Activated CD8-positive, alpha-beta memory T cell treated with anti-CD3 and anti-CD28 coated beads for 1 hour (primary cell): ENCODE data around the gene USP35.
"Not testable (repeated sequence)": the region's sequence is repeated elsewhere in the genome, so short reads cannot be mapped to it uniquely, and the experiment has no call there.

ENCODE experiments used
- DNase-seq, 2 donors: peaks; one replicate each; pipeline ENCODE4 v3.0.0-alpha.2; 2020; ENCODE audit warnings: low read depth in 1 of 2; ENCODE audit errors: extremely low read depth in 1 of 2

Gene USP35

DNA sequence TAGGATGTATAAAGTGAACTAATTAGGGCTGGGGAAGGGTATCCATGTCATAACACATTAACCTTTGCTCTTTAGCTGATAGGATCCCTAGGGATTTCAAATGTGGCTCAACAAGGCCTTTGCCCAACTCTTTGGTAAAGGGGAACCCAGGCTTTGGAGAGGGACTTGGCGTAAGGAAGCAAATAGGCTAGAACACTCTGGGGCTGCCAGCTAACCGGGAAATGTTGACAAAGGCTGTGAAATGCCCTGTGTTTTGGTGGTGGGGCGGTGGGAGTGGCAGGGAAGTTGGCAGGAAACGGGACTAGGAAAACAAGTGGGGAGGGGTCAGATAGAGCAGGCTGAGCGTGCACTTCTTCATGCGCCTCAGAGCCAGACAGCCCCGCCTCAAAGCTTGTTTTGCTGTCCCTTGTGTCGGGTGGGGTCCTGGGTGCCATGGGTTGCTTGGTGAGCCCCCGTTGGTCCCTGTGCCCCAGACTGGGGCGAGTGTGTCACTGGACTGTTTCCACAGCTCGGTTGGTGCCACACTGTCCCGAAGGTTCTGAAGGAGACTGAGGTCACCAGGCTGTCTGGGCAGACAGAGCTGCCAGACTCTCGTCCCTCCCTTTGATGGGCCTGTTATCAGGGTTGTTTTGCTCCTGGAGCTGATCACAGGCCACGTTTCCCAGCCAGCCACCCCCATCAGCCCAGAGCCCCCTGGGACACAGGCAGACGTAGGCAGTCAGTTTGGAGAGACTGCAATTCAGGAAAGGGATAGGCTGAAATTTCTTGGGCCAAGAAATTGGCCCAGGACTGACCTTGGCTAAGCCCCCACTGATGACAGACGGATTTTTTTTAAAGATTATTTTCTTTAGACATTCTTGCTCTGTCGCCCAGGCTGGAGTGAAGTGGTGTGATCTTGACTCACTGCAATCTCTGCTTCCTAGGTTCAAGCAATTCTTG lies 19.9 kb upstream of the USP35 start:
- DNase-seq = no peak

GRCh38 chr11:78170413-78170812 lies 18.3 kb upstream of the USP35 start:
- DNase-seq = no peak

GRCh38 chr11:78170874-78171549 lies 17.7 kb upstream of the USP35 start:
- no peak for DNase-seq

DNA sequence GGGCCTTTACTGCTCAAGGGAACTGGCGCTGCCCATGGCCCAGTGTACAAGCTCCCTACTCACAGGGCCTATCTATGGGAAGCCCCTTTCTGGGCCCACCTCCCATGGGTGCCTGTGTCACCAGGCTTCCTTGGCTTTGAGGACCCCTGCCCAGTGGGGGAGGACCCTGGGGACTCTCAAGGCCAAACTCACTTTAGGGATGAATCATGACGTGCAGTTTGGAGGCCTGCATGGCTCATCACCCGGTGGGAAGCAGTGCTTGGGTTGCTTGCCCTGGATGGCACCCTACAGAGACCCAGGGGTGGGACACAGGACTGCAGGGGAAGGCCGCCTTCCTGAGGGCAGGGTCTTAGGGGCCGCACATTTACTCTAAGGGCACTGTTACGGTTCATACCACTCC lies 16.8 kb upstream of the USP35 start:
- no peak for DNase-seq

DNA sequence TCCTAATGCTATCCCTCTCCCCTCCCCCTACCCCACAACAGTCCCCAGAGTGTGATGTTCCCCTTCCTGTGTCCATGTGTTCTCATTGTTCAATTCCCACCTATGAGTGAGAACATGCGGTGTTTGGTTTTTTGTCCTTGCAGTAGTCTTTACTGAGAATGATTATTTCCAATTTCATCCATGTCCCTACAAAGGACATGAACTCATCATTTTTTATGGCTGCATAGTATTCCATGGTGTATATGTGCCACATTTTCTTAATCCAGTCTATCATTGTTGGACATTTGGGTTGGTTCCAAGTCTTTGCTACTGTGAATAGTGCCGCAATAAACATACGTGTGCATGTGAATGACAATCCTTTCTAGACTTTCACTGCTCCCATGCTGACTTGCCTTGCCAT lies 12.9 kb upstream of the USP35 start:
- not testable (repeated sequence) for DNase-seq

DNA sequence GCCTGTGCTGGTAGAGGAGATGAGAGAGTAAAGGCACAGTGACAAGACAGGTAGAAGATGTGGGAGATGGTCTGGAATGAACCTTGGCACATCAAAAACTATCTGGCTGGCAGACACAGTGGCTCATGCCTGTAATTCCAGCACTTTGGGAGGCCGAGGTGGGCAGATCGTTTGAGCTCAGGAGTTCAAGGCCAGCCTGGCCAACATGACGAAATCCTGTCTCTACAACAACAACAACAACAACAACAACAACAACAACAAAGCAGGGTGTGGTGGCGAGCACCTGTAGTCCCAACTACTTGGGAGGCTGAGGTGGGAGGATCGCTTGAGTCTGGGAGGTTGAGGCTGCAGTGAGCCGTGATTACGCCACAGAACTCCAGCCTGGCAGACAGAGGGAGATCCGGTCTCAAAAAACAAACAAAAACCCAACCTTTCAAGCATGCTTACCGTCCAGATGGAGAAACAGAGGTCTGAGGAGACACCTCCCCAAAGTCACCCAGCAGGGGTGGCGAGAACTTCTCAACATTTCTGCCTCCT lies 12.0 kb upstream of the USP35 start:
- DNase-seq = no peak

GRCh38 chr11:78177216-78177615 lies 11.5 kb upstream of the USP35 start:
- no peak for DNase-seq

GRCh38 chr11:78179459-78180071 lies 9.2 kb upstream of the USP35 start:
- no peak for DNase-seq

GRCh38 chr11:78180751-78181150 lies 8.0 kb upstream of the USP35 start:
- DNase-seq = no peak

DNA sequence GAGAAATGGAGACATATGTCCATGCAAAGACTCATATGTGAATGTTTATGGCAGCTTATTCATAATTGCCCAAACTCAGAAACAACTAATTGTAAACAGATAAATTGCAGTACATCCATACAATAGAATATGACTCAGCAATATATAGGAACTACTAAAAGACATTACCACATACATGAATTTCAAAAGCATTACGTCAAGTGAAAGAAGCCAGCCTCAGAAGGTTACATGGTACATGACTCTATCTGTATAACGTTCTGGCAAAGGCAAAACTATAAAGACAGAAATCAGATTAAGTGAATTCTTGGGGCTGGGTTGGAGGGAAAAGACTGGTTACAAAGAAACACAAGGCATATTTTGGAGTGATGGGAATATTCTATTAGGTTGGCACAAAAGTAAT lies 7.5 kb upstream of the USP35 start:
- DNase-seq = no peak

DNA sequence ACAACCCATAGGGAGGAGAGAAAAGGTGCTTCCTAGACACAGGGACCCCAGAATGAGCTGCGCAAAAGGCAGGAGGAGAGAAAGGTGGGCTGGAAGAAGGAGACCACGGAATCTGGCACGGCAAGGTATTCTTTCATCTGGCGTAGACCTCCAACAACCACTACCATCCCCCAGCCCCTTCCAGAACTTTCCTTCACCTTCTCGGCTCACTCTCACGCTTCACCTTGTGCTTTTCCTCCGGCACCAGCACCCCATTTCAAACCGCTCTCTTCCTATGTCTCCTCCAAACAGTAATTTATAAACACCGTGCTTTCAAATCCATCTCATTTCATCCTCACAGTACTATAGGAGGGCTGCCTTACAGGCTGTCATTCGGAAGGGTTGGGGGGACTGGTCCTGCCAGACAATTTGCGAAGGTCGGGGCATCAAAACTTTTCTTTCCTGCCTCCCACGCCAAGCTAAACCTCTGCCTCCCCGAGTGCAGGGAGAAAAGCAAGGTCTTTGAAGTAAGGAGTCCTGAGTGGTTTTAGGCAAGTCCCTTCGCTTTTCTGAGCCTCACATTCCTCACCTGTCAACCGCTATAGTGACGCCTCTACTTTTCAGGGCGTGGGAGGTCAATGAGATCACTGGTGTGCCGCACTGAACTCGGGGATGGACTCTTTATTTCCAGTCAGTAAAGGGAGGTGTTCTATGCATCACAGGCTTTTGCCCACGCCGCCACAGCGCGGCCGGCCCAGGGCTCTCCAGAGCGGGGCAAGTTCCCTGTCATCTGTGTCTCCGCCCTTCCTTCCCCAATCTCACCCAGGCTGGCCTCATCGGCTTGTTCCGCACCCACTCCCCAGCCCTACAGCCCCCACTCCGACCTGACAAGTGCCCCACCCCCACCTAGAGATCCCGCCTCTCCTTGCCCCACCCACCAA lies 1.1 kb upstream of the USP35 start:
- peak; percentile 36 to 62 for DNase-seq

DNA sequence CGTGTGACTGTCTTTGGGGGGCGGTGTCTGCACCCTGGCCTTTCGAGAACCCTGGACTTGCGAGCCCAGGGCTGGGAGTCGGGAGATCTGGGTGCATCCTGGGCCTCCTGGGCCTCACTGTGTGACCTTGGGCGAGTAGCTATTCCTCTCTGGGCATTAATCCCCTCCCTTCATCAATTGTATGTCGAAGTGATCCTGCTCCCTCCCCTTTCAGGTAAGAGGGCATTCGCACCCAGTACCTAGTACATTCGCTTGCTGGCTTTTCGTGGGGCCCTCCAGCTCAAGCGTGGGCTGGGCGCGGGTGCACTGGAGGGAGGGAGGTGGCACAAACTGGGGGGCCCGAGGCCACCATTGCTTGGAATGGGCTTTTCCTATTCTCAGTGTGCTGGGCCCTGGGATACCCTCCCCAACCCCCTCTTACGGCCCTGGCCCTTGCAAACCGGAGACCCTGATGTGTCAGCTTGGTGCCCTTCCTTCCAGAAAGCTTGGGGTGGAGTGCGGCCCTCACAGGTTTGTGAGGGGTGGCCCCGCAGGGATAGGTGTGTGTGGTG lies 530 bp downstream of the USP35 start:
- DNase-seq = no peak

- DNase-seq = no peak
Measured at GRCh38 chr11:78189851-78190250, 1.1 kb downstream of the USP35 start.

DNA sequence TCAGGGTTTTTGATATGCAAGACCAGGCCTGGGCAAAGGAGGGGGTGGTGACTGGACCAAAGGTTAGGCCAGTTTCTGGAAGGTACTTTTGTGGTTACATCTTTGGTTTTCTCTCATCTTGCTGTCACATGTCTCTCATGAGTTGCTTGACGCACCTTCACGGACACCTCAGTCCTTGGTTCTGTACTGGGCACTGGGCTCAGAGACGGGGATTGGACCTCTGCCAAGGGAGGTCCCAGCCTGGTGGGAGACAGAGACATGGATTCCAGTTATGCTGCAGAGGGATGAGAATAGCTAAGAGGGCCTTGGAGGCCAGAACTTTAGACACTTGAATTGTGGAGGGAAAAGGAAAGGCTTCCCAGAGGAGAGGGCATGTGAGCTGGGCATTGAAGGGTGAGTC lies 1.7 kb downstream of the USP35 start:
- DNase-seq = no peak

DNA sequence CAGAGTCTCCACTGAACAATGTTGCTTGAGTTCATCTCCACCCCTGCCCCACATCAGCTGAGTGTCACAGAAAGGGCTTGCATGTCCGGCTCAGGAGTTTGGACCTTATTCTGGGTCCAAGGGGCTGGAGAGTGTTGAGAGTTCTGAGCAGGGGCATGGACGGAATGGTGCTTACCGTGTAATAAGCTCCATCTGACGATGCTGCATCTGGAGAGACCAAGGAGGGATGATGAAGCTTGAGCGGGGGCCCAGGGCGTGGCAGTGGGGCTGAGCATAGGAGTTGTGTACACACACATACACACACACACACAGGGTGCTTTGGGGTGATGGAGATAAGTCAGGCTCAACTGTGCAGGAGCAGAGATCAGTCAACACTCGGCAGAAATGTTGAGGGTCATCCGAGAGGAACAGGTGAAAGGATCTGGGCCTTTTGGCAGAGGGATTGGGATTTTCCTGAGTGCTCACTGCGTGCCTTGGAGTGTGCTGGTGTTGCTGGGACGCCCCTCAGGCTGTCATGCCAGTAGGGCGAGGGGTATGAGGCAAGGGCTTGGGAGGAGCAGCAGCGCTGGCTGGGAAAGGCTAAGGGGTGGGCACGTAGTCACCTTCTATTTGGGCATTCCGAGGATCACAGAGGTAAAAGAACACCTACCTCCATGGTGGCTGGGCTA lies 2.3 kb downstream of the USP35 start:
- DNase-seq = no peak

GRCh38 chr11:78192223-78192719 lies 3.6 kb downstream of the USP35 start:
- no peak for DNase-seq

- no peak for DNase-seq
Measured at GRCh38 chr11:78192911-78193351, 4.2 kb downstream of the USP35 start.

DNA sequence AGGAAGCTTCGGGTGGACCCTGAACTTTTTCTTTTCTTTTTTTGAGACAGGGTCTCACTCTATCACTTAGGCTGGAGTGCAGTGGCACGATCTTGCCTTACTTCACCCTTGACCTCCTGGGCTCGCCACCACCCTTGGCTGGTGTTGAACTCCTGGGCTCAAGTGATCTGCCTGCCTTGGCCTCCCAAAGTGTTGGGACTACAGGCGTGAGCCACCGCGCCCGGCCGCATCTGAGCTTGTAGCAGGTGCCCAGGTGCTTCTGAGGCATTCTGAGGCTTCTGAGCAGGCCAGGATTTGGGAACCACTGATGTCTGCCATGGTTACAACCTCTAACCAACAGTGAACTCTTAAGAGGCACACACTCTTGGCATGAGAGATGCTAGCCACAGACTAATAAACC lies 5.1 kb downstream of the USP35 start:
- DNase-seq = no peak

GRCh38 chr11:78194490-78194889 lies 5.8 kb downstream of the USP35 start:
- no peak for DNase-seq
